Endometrial microvascular endothelial cells (primary cell): ENCODE results near the gene C2CD2L. TPM values are rescaled to one million over a fixed set of nuclear protein-coding genes. Genes with fewer than 3 reads are reported as not detected.
"Not testable (repeated sequence)": the region's sequence is repeated elsewhere in the genome, so short reads cannot be mapped to it uniquely, and the experiment has no call there.

Experiments
- in situ Hi-C: cut with HindIII; loops from 2 replicates; pipeline ENCODE4 v1.10.0; 2017; ENCODE audit warnings: low sequenced_read_pairs, low pct_unique_long_range_greater_than_20kb; ENCODE audit errors: inconsistent ontology term
- total RNA-seq: library from RNA; depleted of rRNA; stranded (reverse); fragments of >200 nt; gene quantifications from one replicate; pipeline ENCODE4 v1.2.3, GENCODE V29; 2015; ENCODE audit errors: inconsistent ontology term

The C2CD2L gene
- total RNA-seq, 1 donor from 2014 or later: 6.2 TPM

GRCh38 chr11:119134389-119134978 is 27.3 kb downstream of the C2CD2L start:
- in situ Hi-C loops: no loop called here

DNA sequence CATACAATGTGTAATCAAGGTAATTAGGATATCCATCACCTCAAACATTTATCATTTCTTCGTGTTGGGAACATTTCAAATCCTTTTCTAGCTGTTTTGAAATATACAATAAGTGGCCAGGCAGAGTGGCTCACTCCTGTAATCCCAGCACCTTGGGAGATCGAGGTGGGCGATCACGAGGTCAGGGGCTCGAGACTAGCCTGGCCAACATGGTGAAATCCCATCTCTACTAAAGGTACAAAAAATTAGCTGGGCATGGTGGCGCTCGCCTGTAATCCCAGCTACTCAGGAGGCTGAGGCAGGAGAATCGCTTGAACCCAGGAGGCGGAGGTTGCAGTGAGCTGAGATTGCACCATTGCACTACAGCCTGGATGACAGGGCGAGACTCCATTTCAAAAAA is 32.1 kb downstream of the C2CD2L start:
- in situ Hi-C loops: not testable (repeated sequence)

GRCh38 chr11:119144825-119145486 is 37.8 kb downstream of the C2CD2L start:
- in situ Hi-C loops: no loop called here

DNA sequence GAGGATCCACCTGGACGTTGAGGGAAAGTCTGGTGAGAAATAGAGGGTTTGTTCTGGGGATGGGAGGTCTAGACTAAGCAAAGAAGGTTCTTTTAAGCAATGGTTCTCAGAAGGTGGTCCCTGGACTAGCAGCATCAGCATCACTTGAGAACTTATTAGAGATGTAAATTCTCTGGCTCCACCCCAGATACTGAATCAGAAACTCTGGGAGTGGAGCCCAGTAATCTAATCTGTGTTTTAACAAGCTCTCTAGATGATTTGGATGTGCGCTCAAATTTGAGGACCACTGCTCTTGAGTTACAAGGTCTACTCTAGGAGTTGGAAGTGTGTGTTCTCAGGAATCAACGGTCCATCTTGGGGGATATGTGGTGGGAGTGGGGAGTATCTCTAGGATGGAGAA is 38.4 kb downstream of the C2CD2L start:
- in situ Hi-C loops: no loop called here

- in situ Hi-C loops: no loop called here
Measured at GRCh38 chr11:119147604-119148333, 40.6 kb downstream of the C2CD2L start.

- in situ Hi-C loops: no loop called here
Measured at GRCh38 chr11:119148720-119149017, 41.5 kb downstream of the C2CD2L start.

- in situ Hi-C loops: no loop called here
Measured at GRCh38 chr11:119149018-119149785, 42.1 kb downstream of the C2CD2L start, which contains the start of gene ABCG4. Gene ABCG4, plus strand, starts transcription at chr11:119149052. Its CDS starts 914 bp downstream, at chr11:119149966.

DNA sequence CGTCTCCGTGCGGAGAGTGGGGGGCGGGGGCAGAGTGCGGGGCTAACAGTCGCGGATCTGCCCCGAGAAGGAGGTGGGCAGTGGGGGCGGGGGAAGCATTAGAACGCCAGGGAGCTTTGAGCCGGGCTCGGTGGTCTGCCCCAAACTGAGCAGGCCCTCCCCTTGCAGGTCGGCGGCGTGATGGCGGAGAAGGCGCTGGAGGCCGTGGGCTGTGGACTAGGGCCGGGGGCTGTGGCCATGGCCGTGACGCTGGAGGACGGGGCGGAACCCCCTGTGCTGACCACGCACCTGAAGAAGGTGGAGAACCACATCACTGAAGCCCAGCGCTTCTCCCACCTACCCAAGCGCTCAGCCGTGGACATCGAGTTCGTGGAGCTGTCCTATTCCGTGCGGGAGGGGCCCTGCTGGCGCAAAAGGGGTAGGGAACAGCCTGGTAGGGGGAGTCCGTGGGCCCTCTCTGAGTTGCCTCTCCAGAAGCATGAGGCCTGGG is 42.7 kb downstream of the C2CD2L start:
- in situ Hi-C loops: no loop called here

DNA sequence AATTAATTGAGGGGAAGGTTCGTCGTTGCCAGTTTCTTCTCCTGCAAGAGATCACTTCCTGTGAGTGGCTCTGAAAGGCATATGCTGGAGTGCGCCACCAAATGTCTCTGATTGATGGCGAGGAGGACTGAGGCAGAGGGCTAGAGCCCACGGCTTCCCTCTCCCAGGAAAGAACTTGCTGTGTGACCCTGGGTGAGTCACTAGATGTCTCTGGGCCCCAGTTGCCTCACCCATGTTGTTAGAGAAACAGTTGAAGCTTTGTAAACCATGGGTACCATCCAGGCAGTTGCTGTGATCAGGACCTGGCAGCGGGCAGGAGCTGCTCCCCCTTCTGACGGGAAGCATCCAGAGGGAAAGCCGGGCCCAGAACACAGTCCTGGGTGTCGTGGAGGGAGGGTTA is 44.9 kb downstream of the C2CD2L start:
- in situ Hi-C loops: no loop called here

DNA sequence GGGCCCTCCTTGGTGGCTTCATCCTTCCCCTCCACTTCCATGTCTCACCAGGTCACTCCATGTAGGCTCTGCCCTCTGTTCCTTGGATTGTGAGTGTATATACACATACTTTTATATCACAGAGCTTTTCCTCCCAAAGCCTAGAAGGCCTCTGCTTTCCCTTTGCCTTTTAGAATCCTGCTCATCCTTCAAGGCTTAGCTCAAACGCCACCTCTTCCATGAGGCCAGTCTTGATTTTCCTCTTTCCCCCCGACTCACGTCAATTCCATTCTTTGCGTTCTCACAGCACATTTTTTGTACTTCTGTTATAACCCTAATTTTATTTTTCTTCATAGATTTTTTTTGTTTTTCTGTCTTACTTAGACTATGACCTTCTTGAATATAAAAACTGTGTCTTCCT is 45.5 kb downstream of the C2CD2L start:
- in situ Hi-C loops: no loop called here

- in situ Hi-C loops: no loop called here
Measured at GRCh38 chr11:119153049-119153818, 46.1 kb downstream of the C2CD2L start.

DNA sequence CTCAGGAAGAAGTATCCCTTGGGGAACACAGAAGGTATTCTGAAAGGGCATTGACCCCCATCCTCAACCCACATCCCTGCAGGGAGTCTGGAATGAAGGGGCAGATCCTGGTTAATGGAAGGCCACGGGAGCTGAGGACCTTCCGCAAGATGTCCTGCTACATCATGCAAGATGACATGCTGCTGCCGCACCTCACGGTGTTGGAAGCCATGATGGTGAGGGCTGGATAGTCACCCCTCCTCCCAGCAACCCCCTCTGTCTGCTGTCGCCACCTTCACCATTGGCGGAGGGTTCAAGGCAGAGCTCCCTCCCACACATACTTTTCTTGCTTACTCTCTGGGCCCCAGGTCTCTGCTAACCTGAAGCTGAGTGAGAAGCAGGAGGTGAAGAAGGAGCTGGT is 47.0 kb downstream of the C2CD2L start:
- in situ Hi-C loops: no loop called here

GRCh38 chr11:119155733-119156492 is 48.8 kb downstream of the C2CD2L start:
- in situ Hi-C loops: no loop called here

DNA sequence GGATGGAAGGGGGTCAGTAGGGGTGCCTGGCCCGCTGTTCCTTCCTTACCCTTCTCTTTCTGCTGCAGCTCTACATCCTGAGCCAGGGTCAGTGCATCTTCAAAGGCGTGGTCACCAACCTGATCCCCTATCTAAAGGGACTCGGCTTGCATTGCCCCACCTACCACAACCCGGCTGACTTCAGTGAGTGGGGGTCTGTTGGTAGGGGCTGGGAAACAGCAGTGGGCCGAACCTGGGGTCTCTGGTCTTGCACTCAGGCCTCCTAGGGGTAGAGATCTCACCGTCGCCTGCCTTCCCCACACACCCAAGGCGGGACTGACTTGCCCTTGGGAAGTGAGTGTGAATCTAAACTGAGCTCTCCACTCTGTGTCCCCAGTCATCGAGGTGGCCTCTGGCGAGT is 49.4 kb downstream of the C2CD2L start:
- in situ Hi-C loops: no loop called here

DNA sequence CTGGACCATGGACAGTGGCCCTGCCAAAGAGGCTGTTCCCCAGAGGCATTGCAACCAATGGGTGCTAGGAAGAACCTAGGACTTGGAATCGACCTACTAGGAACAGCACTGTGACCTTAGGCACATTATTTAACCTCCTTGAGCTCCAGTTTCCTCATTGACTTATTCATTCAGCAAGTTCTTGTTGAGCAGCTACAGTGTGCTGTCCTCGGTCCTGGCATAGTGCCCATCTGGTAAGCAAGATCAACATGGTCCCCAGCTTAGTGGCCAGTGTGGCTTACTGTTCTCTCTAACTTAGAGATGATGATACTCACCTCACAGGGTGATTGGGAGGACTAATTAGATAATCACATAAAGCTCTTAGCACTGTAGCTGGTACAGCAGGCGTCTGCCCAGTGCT is 49.9 kb downstream of the C2CD2L start:
- in situ Hi-C loops: no loop called here

GRCh38 chr11:119158467-119158866 is 51.3 kb downstream of the C2CD2L start:
- in situ Hi-C loops: no loop called here

GRCh38 chr11:119160151-119160550 is 53.0 kb downstream of the C2CD2L start:
- in situ Hi-C loops: no loop called here

DNA sequence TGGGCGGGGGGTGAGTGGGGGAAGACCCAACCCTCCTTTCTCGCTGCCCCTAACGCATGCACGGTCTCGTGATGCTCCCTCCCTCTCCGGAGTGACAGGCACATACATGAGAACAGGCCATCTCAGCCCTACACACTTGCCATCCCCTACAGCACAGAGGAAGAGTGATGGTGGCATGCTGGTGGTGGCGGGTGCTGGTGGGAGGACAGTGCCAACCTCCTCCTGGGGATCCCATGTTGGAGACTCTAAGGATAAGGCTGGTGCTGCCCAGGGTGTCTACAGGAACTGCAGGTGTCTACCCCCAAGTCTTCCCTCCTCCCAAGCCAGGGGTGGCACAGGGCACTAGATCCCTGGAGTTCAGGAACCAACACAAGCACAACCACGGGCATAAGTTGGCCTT is 54.7 kb downstream of the C2CD2L start:
- in situ Hi-C loops: no loop called here
